LNCAP (cell line): Measurements from ENCODE around the gene LRRC56.

ENCODE experiments used
- TF ChIP-seq, protein P1 (sequence below): fragments of 450-650 bp; IDR thresholded peaks from 2 replicates; pipeline ENCODE4 v1.5.1; 2017; ENCODE audit warnings: mild to moderate bottlenecking

LRRC56 gene

GRCh38 chr11:571802-572185, 34.5 kb downstream of the LRRC56 start:
- TF ChIP-seq, protein P1, sequence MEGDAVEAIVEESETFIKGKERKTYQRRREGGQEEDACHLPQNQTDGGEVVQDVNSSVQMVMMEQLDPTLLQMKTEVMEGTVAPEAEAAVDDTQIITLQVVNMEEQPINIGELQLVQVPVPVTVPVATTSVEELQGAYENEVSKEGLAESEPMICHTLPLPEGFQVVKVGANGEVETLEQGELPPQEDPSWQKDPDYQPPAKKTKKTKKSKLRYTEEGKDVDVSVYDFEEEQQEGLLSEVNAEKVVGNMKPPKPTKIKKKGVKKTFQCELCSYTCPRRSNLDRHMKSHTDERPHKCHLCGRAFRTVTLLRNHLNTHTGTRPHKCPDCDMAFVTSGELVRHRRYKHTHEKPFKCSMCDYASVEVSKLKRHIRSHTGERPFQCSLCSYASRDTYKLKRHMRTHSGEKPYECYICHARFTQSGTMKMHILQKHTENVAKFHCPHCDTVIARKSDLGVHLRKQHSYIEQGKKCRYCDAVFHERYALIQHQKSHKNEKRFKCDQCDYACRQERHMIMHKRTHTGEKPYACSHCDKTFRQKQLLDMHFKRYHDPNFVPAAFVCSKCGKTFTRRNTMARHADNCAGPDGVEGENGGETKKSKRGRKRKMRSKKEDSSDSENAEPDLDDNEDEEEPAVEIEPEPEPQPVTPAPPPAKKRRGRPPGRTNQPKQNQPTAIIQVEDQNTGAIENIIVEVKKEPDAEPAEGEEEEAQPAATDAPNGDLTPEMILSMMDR = no peak

GRCh38 chr11:573146-573759, 35.9 kb downstream of the LRRC56 start:
- TF ChIP-seq, protein P1 = no peak

DNA sequence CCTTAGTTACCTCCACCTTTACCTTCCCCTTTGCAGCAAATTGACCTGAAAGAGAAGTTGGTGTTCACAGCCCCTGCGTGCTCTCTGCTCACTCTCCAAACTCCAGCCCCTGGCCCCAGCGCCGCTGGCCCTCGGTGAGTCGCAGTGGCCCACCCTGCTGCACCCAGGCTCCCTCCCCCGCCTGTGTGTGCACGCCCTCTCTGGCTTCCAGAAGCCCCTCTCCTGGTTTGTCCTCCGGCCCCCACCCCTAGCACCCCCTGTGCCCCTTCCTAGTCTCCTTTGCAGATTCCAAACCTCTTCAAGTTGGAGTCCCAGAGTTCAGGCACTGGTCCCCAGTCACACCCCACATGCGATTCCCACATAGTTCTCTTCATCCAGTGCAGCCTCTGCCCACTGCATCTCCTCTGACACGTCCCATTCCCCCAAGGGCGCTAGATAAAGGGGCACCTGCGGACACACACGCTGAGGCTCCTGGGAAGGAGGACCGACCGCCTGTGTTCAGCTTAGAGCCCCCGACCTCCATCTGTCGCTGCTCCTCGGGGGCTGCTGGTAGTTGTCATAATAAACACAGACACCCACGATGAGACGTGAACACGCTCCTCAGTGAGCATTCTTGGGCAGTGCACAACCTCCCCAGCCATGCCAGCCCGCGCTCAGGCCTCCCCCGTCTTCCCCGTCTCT, 37.4 kb downstream of the LRRC56 start:
- TF ChIP-seq, protein P1 = no peak

DNA sequence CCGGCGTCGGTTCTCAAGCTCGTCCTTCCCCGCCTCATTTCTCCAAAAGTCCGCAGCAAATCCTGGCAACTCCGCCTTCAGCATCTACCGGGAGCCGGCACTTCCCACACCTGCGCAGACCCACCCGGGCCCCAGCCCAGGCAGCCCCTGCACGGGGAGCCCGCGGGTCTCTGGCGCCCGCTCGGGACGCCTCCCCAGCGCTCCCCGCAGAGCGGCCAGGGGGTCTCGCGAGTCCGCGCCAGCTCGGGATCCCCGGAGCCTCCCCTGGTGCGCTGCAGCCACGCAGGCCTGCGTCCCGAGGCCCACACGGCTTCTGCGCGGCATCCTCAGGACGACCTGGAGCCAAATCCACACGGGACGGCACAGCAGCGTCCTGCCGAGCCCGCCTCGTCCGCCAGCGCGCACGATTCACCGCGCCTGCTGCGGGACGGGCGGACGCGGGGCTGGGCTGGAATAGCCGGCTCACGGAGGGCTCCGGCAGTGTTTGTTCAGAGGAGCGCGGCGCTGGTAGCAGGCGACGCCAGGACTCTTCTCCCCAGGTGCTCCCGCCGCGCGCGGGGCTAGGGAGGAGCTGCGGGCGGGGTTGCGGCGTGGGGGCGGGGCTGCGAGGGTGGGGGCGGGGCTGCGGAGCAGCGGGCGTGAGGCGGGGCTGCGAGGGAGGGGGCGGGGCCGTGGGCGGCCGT, 38.1 kb downstream of the LRRC56 start:
- TF ChIP-seq, protein P1 = no peak

DNA sequence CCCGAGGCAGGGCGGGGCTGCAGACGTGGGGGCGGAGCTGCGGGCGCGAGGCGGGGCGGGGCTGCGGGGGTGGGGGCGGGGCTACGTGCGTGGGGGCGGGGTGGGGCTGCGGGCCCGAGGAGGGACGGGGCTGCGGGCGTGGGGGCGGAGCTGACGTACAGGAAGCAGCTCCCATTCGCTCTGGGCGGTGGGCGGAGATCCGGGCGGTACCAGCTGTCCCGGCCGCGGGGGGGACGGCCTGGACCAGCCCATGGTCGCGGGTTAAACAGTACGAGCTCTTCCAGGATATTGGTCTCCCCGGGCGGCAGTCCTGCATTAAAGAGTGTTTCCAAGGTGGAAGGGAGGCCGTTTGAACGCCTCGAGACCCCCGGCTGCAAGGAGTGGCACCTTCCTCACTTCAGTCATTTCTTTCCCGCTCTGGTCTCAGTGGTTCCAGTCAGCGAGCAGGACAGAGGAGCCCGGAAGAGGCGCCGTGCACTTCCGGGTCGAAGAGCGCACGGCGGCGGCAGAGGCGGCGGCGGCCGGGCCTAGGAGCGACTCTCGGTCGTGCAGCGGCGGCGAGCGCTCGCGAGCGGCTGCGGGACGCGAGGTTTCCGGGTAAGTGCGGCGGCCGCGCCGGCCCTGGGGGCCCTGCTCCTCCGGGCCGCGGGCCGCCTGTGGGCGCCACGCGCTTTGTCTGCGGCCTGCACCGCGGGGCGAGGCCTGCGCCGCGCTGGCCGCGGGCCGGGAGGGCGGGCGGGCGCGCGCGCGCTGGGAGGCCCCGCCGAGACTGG, 38.9 kb downstream of the LRRC56 start, which contains the start of gene PHRF1:
TSS of gene PHRF1 (plus strand) at position 475 of the 773 bp plus-strand sequence. CDS start 5,043 bp downstream, outside the sequence.
- TF ChIP-seq, protein P1 = no peak

GRCh38 chr11:576811-577610, 39.7 kb downstream of the LRRC56 start:
- TF ChIP-seq, protein P1 = no peak

- TF ChIP-seq, protein P1 = no peak
Observed at GRCh38 chr11:577611-577894, 40.2 kb downstream of the LRRC56 start.
